ENCODE data around the gene SEZ6L2.
"Not testable (repeated sequence)": the region's sequence is repeated elsewhere in the genome, so short reads cannot be mapped to it uniquely, and the experiment has no call there.

SEZ6L2 gene

GRCh38 chr16:29920288-29921033 lies 21.1 kb upstream of the SEZ6L2 start:
- no peaks in the 10 kb centered on the region for H3K9me3 Mint-ChIP-seq
- H3K36me3 Mint-ChIP-seq: peaks cover 24% of the 10 kb centered on the region

GRCh38 chr16:29916979-29917378 lies 17.6 kb upstream of the SEZ6L2 start:
- Mint-ChIP-seq H3K4me1 (peaks cover 7% of the 10 kb centered on the region), H3K9me3 (no peaks in the 10 kb centered on the region), H3K27me3 (no peaks in the 10 kb centered on the region), H3K4me3 (no peak overlapping the region), H3K27ac (no peak overlapping the region), H3K36me3 (peaks cover 29% of the 10 kb centered on the region)
- DNase-seq (ENCODE audit: low spot score in 2 of 2) (no peak), ATAC-seq (ENCODE audit: low read depth) (no peak)

More at GRCh38 chr16:29920288-29921033, 21.1 kb upstream of the SEZ6L2 start:
- no peak overlapping the region for H3K4me3 Mint-ChIP-seq
- H3K27ac Mint-ChIP-seq: no peak overlapping the region
- H3K27me3 Mint-ChIP-seq: no peaks in the 10 kb centered on the region
- peaks cover 20% of the 10 kb centered on the region for H3K4me1 Mint-ChIP-seq
- ATAC-seq (ENCODE audit: low read depth): no peak
- DNase-seq (ENCODE audit: low spot score in 2 of 2): no peak

GRCh38 chr16:29915590-29916247 lies 16.4 kb upstream of the SEZ6L2 start:
- Mint-ChIP-seq H3K27ac (no peak overlapping the region), H3K36me3 (peaks cover 26% of the 10 kb centered on the region), H3K4me1 (peaks cover 3% of the 10 kb centered on the region), H3K4me3 (no peak overlapping the region), H3K9me3 (no peaks in the 10 kb centered on the region), H3K27me3 (no peaks in the 10 kb centered on the region)
- DNase-seq (ENCODE audit: low spot score in 2 of 2) (no peak), ATAC-seq (ENCODE audit: low read depth) (no peak)

- no peak for DNase-seq (ENCODE audit: low spot score in 2 of 2)
- Mint-ChIP-seq H3K27ac (no peak overlapping the region), H3K4me1 (peaks cover 2% of the 10 kb centered on the region), H3K36me3 (peaks cover 22% of the 10 kb centered on the region), H3K4me3 (no peak overlapping the region), H3K9me3 (no peaks in the 10 kb centered on the region), H3K27me3 (no peaks in the 10 kb centered on the region)
- ATAC-seq (ENCODE audit: low read depth): no peak
These were observed 14.2 kb upstream of the SEZ6L2 start for GRCh38 chr16:29913514-29913913.

- peaks cover 5% of the 10 kb centered on the region for H3K4me1 Mint-ChIP-seq
- no peak overlapping the region for H3K27ac Mint-ChIP-seq
- H3K36me3 Mint-ChIP-seq: peaks cover 24% of the 10 kb centered on the region
- ATAC-seq (ENCODE audit: low read depth) (no peak), DNase-seq (ENCODE audit: low spot score in 2 of 2) (no peak)
- no peak overlapping the region for H3K4me3 Mint-ChIP-seq
- H3K9me3 Mint-ChIP-seq: no peaks in the 10 kb centered on the region
- H3K27me3 Mint-ChIP-seq: no peaks in the 10 kb centered on the region
These were observed 12.7 kb upstream of the SEZ6L2 start for GRCh38 chr16:29912087-29912486.

GRCh38 chr16:29911676-29912010 lies 12.3 kb upstream of the SEZ6L2 start:
- Mint-ChIP-seq H3K27ac (no peak overlapping the region), H3K9me3 (no peaks in the 10 kb centered on the region), H3K36me3 (peaks cover 23% of the 10 kb centered on the region), H3K4me1 (peaks cover 5% of the 10 kb centered on the region), H3K4me3 (no peak overlapping the region), H3K27me3 (no peaks in the 10 kb centered on the region)
- DNase-seq (ENCODE audit: low spot score in 2 of 2) (no peak), ATAC-seq (ENCODE audit: low read depth) (no peak)

GRCh38 chr16:29910819-29911675 lies 11.7 kb upstream of the SEZ6L2 start:
- Mint-ChIP-seq H3K4me3 (no peak overlapping the region), H3K4me1 (peaks cover 5% of the 10 kb centered on the region), H3K27ac (no peak overlapping the region), H3K9me3 (no peaks in the 10 kb centered on the region), H3K36me3 (peaks cover 24% of the 10 kb centered on the region), H3K27me3 (no peaks in the 10 kb centered on the region)
- no peak for DNase-seq (ENCODE audit: low spot score in 2 of 2)
- ATAC-seq (ENCODE audit: low read depth): no peak

GRCh38 chr16:29909851-29910250 lies 10.5 kb upstream of the SEZ6L2 start:
- not testable (repeated sequence) for H3K27me3 Mint-ChIP-seq; H3K27ac Mint-ChIP-seq; ATAC-seq (ENCODE audit: low read depth); H3K4me1 Mint-ChIP-seq; H3K9me3 Mint-ChIP-seq; DNase-seq (ENCODE audit: low spot score in 2 of 2); H3K4me3 Mint-ChIP-seq
- peaks cover 16% of the 10 kb centered on the region for H3K36me3 Mint-ChIP-seq

- no peak for DNase-seq (ENCODE audit: low spot score in 2 of 2)
- H3K27ac Mint-ChIP-seq: no peak overlapping the region
- H3K9me3 Mint-ChIP-seq: no peaks in the 10 kb centered on the region
- H3K4me1 Mint-ChIP-seq: peaks cover 5% of the 10 kb centered on the region
- peaks cover 16% of the 10 kb centered on the region for H3K36me3 Mint-ChIP-seq
- ATAC-seq (ENCODE audit: low read depth): no peak
- H3K27me3 Mint-ChIP-seq: no peaks in the 10 kb centered on the region
- no peak overlapping the region for H3K4me3 Mint-ChIP-seq
These were observed 10.0 kb upstream of the SEZ6L2 start for GRCh38 chr16:29909391-29909790.

- Mint-ChIP-seq H3K4me3 (no peak overlapping the region), H3K36me3 (peaks cover 15% of the 10 kb centered on the region), H3K27me3 (no peaks in the 10 kb centered on the region), H3K4me1 (peaks cover 5% of the 10 kb centered on the region), H3K27ac (no peak overlapping the region), H3K9me3 (no peaks in the 10 kb centered on the region)
- DNase-seq (ENCODE audit: low spot score in 2 of 2): no peak
- no peak for ATAC-seq (ENCODE audit: low read depth)
These were observed 9.4 kb upstream of the SEZ6L2 start for GRCh38 chr16:29908719-29909220.

- no peak for DNase-seq (ENCODE audit: low spot score in 2 of 2)
- no peaks in the 10 kb centered on the region for H3K9me3 Mint-ChIP-seq
- H3K4me3 Mint-ChIP-seq: no peak overlapping the region
- no peaks in the 10 kb centered on the region for H3K27me3 Mint-ChIP-seq
- H3K36me3 Mint-ChIP-seq: peaks cover 10% of the 10 kb centered on the region
- peaks cover 5% of the 10 kb centered on the region for H3K4me1 Mint-ChIP-seq
- H3K27ac Mint-ChIP-seq: no peak overlapping the region
- no peak for ATAC-seq (ENCODE audit: low read depth)
These were observed 8.6 kb upstream of the SEZ6L2 start for GRCh38 chr16:29907973-29908372.

- DNase-seq (ENCODE audit: low spot score in 2 of 2) (no peak), ATAC-seq (ENCODE audit: low read depth) (no peak)
- H3K9me3 Mint-ChIP-seq: no peaks in the 10 kb centered on the region
- H3K36me3 Mint-ChIP-seq: peaks cover 10% of the 10 kb centered on the region
- H3K27me3 Mint-ChIP-seq: peaks cover 2% of the 10 kb centered on the region
- H3K4me3 Mint-ChIP-seq: no peak overlapping the region
- H3K27ac Mint-ChIP-seq: no peak overlapping the region
- H3K4me1 Mint-ChIP-seq: peaks cover 5% of the 10 kb centered on the region
These were observed 7.3 kb upstream of the SEZ6L2 start for GRCh38 chr16:29906520-29907244.

GRCh38 chr16:29905668-29906067 lies 6.3 kb upstream of the SEZ6L2 start:
- ATAC-seq (ENCODE audit: low read depth): no peak
- H3K27me3 Mint-ChIP-seq: peaks cover 4% of the 10 kb centered on the region
- H3K27ac Mint-ChIP-seq: no peak overlapping the region
- no peaks in the 10 kb centered on the region for H3K9me3 Mint-ChIP-seq
- H3K4me3 Mint-ChIP-seq: no peak overlapping the region
- peaks cover 7% of the 10 kb centered on the region for H3K36me3 Mint-ChIP-seq
- no peak for DNase-seq (ENCODE audit: low spot score in 2 of 2)
- H3K4me1 Mint-ChIP-seq: peaks cover 7% of the 10 kb centered on the region
